Subcutaneous adipose tissue (tissue), 4 donors: Measurements from ENCODE around the gene NELFB. TPM values are rescaled to one million over a fixed set of nuclear protein-coding genes. Genes with fewer than 3 reads are reported as not detected.

Experiments used
- CTCF ChIP-seq: fragments of 450-650 bp; IDR thresholded peaks from one replicate; pipeline ENCODE4 v1.5.1; 2016; ENCODE audit warnings: low read depth, mild to moderate bottlenecking, control low read depth, antibody characterized with exemption, moderate library complexity
- total RNA-seq, 4 donors: library from RNA; depleted of rRNA; stranded (reverse); fragments of >200 nt; gene quantifications; one replicate each; pipeline ENCODE4 v1.1.0, GENCODE V29; 2016

The NELFB gene
- total RNA-seq, 4 donors from 2014 or later, result 19.4 to 37.0 (median 30.8) TPM

- no peak for TF ChIP-seq CTCF
Measured at GRCh38 chr9:137278721-137279711, 23.9 kb downstream of the NELFB start.

- TF ChIP-seq CTCF, result no peak
Measured at GRCh38 chr9:137279741-137280473, 24.8 kb downstream of the NELFB start.

GRCh38 chr9:137280474-137281344 is 25.6 kb downstream of the NELFB start:
- no peak for TF ChIP-seq CTCF

- no peak for TF ChIP-seq CTCF
Measured at GRCh38 chr9:137281345-137282116, 26.4 kb downstream of the NELFB start.

- no peak for TF ChIP-seq CTCF
Measured at GRCh38 chr9:137286975-137287383, 31.9 kb downstream of the NELFB start.

- no peak for TF ChIP-seq CTCF
Measured at GRCh38 chr9:137293094-137293481, 38.0 kb downstream of the NELFB start.
